Measurements from ENCODE around the gene LUC7L3.

LUC7L3 gene

DNA sequence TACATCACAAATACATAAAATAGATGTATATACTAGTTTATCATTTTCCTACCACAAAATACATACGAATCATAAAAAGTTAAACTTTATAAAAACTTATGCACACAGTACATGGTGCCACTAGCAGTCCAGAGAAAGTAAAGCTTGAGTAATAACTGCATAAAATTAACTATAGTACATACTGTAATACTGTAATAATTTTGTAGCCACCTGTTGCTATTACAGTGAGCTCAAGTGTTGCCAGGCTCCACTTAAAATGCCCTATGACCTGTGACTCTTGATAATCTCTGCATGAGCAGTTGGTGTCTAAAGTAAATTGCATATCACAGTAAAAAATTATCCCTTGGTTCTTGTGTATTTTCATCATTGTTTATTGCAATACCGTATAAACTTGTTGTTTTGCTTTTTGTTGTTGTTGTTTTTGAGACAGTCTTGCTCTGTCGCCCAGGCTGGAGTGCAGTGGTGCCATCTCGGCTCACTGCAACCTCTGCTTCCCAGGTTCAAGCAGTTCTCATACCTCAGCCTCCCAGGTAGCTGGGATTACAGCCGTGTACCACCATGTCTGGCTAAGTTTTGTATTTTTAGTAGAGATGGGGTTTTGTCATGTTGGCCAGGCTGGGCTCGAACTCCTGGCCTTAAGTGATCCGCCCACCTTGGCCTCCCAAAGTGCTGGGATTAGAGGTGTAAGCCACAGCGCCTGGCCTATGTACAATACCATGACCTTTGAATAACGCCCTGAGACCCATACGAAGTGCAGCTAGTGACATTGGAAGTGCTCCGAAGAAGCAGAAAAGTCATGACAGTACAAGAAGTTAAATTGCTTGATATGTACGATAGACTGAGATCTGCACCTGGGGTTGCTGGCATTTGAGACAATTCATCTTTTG, 6.6 kb downstream of the LUC7L3 start:
- Histone ChIP-seq H3K9ac (ENCODE audit: low read depth, low read length) (no peak overlapping the region), H4K20me1 (ENCODE audit: insufficient read depth, low read length) (peaks cover 92% of the 10 kb centered on the region), H3K36me3 (ENCODE audit: insufficient read depth, low read length) (peaks cover 26% of the 10 kb centered on the region), H2AFZ (ENCODE audit: low read depth, low read length) (no peak overlapping the region), H3K4me3 (ENCODE audit: low read depth in 1 of 2, low read length in 2 of 2) (no peak overlapping the region), H3K79me2 (ENCODE audit: insufficient read depth, low read length) (peaks cover 100% of the 10 kb centered on the region), H3K27ac (ENCODE audit: low read length) (no peak overlapping the region), H3K4me1 (ENCODE audit: insufficient read depth, low read length) (peaks cover 38% of the 10 kb centered on the region), H3K27me3 (ENCODE audit: insufficient read depth, low read length, poor library complexity) (no peaks in the 10 kb centered on the region), H3K9me3 (ENCODE audit: insufficient read depth, low read length, severe bottlenecking) (no peaks in the 10 kb centered on the region), H3K4me2 (ENCODE audit: insufficient read depth, low read length) (peak overlapping the region; percentile 6; the same call in 1 of the 2 replicates)
- ATAC-seq (ENCODE audit: insufficient read depth, low read depth) (no peak), DNase-seq (no peak)
- TF ChIP-seq EZH2 (IDR thresholded peaks at IDR 0.05; ENCODE audit: borderline replicate concordance, low read depth, low read length, severe bottlenecking), result no peak
- TF ChIP-seq, protein P1, sequence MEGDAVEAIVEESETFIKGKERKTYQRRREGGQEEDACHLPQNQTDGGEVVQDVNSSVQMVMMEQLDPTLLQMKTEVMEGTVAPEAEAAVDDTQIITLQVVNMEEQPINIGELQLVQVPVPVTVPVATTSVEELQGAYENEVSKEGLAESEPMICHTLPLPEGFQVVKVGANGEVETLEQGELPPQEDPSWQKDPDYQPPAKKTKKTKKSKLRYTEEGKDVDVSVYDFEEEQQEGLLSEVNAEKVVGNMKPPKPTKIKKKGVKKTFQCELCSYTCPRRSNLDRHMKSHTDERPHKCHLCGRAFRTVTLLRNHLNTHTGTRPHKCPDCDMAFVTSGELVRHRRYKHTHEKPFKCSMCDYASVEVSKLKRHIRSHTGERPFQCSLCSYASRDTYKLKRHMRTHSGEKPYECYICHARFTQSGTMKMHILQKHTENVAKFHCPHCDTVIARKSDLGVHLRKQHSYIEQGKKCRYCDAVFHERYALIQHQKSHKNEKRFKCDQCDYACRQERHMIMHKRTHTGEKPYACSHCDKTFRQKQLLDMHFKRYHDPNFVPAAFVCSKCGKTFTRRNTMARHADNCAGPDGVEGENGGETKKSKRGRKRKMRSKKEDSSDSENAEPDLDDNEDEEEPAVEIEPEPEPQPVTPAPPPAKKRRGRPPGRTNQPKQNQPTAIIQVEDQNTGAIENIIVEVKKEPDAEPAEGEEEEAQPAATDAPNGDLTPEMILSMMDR (IDR thresholded peaks at IDR 0.05; ENCODE audit: borderline replicate concordance, extremely low read depth, low read length, poor library complexity, severe bottlenecking), result no peak

DNA sequence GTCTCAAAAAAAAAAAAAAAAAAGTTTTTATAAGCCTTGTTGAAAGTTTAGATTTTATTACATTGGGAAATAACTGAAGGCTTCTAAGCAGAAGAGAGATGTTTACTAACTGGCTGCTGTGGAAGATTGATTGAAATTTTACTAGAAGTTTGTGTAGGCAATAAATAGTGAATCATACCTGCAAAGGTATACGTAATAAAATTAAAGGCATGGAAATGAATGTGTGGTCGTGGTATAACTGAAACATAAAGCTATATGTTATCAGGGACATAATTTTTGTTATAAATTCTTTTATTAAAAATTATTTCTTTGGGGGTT, 8.7 kb downstream of the LUC7L3 start:
- peaks cover 26% of the 10 kb centered on the region for H3K36me3 ChIP-seq (ENCODE audit: insufficient read depth, low read length)
- no peaks in the 10 kb centered on the region for H3K9me3 ChIP-seq (ENCODE audit: insufficient read depth, low read length, severe bottlenecking)
- no peak overlapping the region for H2AFZ ChIP-seq (ENCODE audit: low read depth, low read length)
- no peak overlapping the region for H3K9ac ChIP-seq (ENCODE audit: low read depth, low read length)
- no peak for ATAC-seq (ENCODE audit: insufficient read depth, low read depth)
- H3K4me3 ChIP-seq (ENCODE audit: low read depth in 1 of 2, low read length in 2 of 2), result no peak overlapping the region
- no peaks in the 10 kb centered on the region for H3K27me3 ChIP-seq (ENCODE audit: insufficient read depth, low read length, poor library complexity)
- H3K4me2 ChIP-seq (ENCODE audit: insufficient read depth, low read length), result no peak overlapping the region
- peaks cover 21% of the 10 kb centered on the region for H3K4me1 ChIP-seq (ENCODE audit: insufficient read depth, low read length)
- no peak for DNase-seq
- TF ChIP-seq, protein P1 (IDR thresholded peaks at IDR 0.05; ENCODE audit: borderline replicate concordance, extremely low read depth, low read length, poor library complexity, severe bottlenecking), result no peak
- TF ChIP-seq EZH2 (IDR thresholded peaks at IDR 0.05; ENCODE audit: borderline replicate concordance, low read depth, low read length, severe bottlenecking), result no peak
- H3K79me2 ChIP-seq (ENCODE audit: insufficient read depth, low read length), result peaks cover 100% of the 10 kb centered on the region
- no peak overlapping the region for H3K27ac ChIP-seq (ENCODE audit: low read length)
- peaks cover 93% of the 10 kb centered on the region for H4K20me1 ChIP-seq (ENCODE audit: insufficient read depth, low read length)

GRCh38 chr17:50728881-50729765, 9.7 kb downstream of the LUC7L3 start:
- DNase-seq (no peak), ATAC-seq (ENCODE audit: insufficient read depth, low read depth) (no peak)
- H3K4me3 ChIP-seq (ENCODE audit: low read depth in 1 of 2, low read length in 2 of 2), result no peak overlapping the region
- H3K27me3 ChIP-seq (ENCODE audit: insufficient read depth, low read length, poor library complexity), result no peaks in the 10 kb centered on the region
- peaks cover 89% of the 10 kb centered on the region for H4K20me1 ChIP-seq (ENCODE audit: insufficient read depth, low read length)
- peaks cover 26% of the 10 kb centered on the region for H3K36me3 ChIP-seq (ENCODE audit: insufficient read depth, low read length)
- H3K4me1 ChIP-seq (ENCODE audit: insufficient read depth, low read length), result peaks cover 14% of the 10 kb centered on the region; the same call in 1 of the 2 replicates
- H3K9ac ChIP-seq (ENCODE audit: low read depth, low read length), result no peak overlapping the region
- TF ChIP-seq, protein P1 (IDR thresholded peaks at IDR 0.05; ENCODE audit: borderline replicate concordance, extremely low read depth, low read length, poor library complexity, severe bottlenecking), result no peak
- no peak for TF ChIP-seq EZH2 (IDR thresholded peaks at IDR 0.05; ENCODE audit: borderline replicate concordance, low read depth, low read length, severe bottlenecking)
- no peaks in the 10 kb centered on the region for H3K9me3 ChIP-seq (ENCODE audit: insufficient read depth, low read length, severe bottlenecking)
- no peak overlapping the region for H3K27ac ChIP-seq (ENCODE audit: low read length)
- no peak overlapping the region for H2AFZ ChIP-seq (ENCODE audit: low read depth, low read length)
- peaks cover 99% of the 10 kb centered on the region for H3K79me2 ChIP-seq (ENCODE audit: insufficient read depth, low read length)
- H3K4me2 ChIP-seq (ENCODE audit: insufficient read depth, low read length), result no peak overlapping the region
